ENCODE results near the gene ZNF407.

GRCh38 chr18:74818516-74819175, 221.0 kb downstream of the ZNF407 start:
- TF ChIP-seq CTCF (IDR thresholded peaks at IDR 0.05; ENCODE audit: low read length) (no peak), EZH2 (optimal IDR thresholded peaks at IDR 0.05; ENCODE audit: low read depth, low read length) (no peak)

All from MM.1S (cell line).